IMR-90 (cell line): ENCODE measurements around the gene PTBP1.

Experiments used
- BHLHE40 ChIP-seq: fragments of 150-350 bp; IDR thresholded peaks from 2 replicates; pipeline ENCODE4 v1.6.1; 2016; ENCODE audit warnings: mild to moderate bottlenecking, low read depth, low read length
- CEBPB ChIP-seq: IDR thresholded peaks from 2 replicates; pipeline ENCODE4 v1.6.1; 2012; ENCODE audit warnings: low read depth, low read length, improper control_type of control experiment
- CHD1 ChIP-seq: IDR thresholded peaks from 2 replicates; pipeline ENCODE4 v1.6.1; 2012; ENCODE audit warnings: low read depth, low read length, improper control_type of control experiment
- CTCF ChIP-seq: conservative IDR thresholded peaks from 2 replicates; pipeline ENCODE4 v1.5.1; 2012; ENCODE audit warnings: mild to moderate bottlenecking, low read depth, low read length, improper control_type of control experiment
- ELK1 ChIP-seq: fragments of 150-350 bp; IDR thresholded peaks from 2 replicates; pipeline ENCODE4 v1.6.1; 2016; ENCODE audit warnings: low read depth, mild to moderate bottlenecking, low read length, moderate library complexity, borderline replicate concordance
- MAFK ChIP-seq: IDR thresholded peaks from 2 replicates; pipeline ENCODE4 v1.6.1; 2012; ENCODE audit warnings: low read depth, low read length, improper control_type of control experiment
- MAZ ChIP-seq: IDR thresholded peaks from 2 replicates; pipeline ENCODE4 v1.6.1; 2012; ENCODE audit warnings: low read depth, mild to moderate bottlenecking, low read length, improper control_type of control experiment, moderate library complexity, borderline replicate concordance
- MXI1 ChIP-seq: IDR thresholded peaks from 2 replicates; pipeline ENCODE4 v1.6.1; 2012; ENCODE audit warnings: low read depth, mild to moderate bottlenecking, low read length, moderate library complexity, borderline replicate concordance
- NFE2L2 ChIP-seq: fragments of 150-350 bp; IDR thresholded peaks from 2 replicates; pipeline ENCODE4 v1.6.1; 2016; ENCODE audit warnings: low read depth, mild to moderate bottlenecking, low read length
- POLR2A ChIP-seq: IDR thresholded peaks from 2 replicates; pipeline ENCODE4 v1.6.1; 2012; ENCODE audit warnings: mild to moderate bottlenecking, low read depth, low read length
- RAD21 ChIP-seq: IDR thresholded peaks from 2 replicates; pipeline ENCODE4 v1.6.1; 2012; ENCODE audit warnings: low read length, improper control_type of control experiment
- RCOR1 ChIP-seq: IDR thresholded peaks from 2 replicates; pipeline ENCODE4 v1.6.1; 2012; ENCODE audit warnings: mild to moderate bottlenecking, low read length, improper control_type of control experiment; ENCODE audit not compliant: insufficient replicate concordance
- SMC3 ChIP-seq: fragments of 150-350 bp; IDR thresholded peaks from 2 replicates; pipeline ENCODE4 v1.6.1; 2016; ENCODE audit warnings: low read depth, mild to moderate bottlenecking, antibody characterized with exemption, low read length, moderate library complexity
- USF2 ChIP-seq: fragments of 150-350 bp; IDR thresholded peaks from 2 replicates; pipeline ENCODE4 v1.6.1; 2017; ENCODE audit warnings: mild to moderate bottlenecking, antibody characterized with exemption, low read length, low read depth

- TF ChIP-seq SMC3 (no peak), CTCF (no peak), USF2 (no peak), ELK1 (no peak), RAD21 (no peak), POLR2A (no peak), BHLHE40 (no peak), MAFK (no peak), CEBPB (no peak), RCOR1 (no peak), MAZ (no peak), CHD1 (no peak), MXI1 (no peak), NFE2L2 (no peak)
Measured at GRCh38 chr19:848386-848921, 51.2 kb downstream of the PTBP1 start.
